Activated gamma-delta T cell treated with Interleukin-2 at 50 U/mL for 16 hours (primary cell): ENCODE results near the gene CBX5.
A peak's percentile ranks its signal among the peaks of the same experiment; 100 is the strongest.
"Not testable (repeated sequence)": the region's sequence is repeated elsewhere in the genome, so short reads cannot be mapped to it uniquely, and the experiment has no call there.

Source experiments
- DNase-seq: peaks from one replicate; pipeline ENCODE4 v3.0.0-alpha.2; 2020

CBX5 gene

DNA sequence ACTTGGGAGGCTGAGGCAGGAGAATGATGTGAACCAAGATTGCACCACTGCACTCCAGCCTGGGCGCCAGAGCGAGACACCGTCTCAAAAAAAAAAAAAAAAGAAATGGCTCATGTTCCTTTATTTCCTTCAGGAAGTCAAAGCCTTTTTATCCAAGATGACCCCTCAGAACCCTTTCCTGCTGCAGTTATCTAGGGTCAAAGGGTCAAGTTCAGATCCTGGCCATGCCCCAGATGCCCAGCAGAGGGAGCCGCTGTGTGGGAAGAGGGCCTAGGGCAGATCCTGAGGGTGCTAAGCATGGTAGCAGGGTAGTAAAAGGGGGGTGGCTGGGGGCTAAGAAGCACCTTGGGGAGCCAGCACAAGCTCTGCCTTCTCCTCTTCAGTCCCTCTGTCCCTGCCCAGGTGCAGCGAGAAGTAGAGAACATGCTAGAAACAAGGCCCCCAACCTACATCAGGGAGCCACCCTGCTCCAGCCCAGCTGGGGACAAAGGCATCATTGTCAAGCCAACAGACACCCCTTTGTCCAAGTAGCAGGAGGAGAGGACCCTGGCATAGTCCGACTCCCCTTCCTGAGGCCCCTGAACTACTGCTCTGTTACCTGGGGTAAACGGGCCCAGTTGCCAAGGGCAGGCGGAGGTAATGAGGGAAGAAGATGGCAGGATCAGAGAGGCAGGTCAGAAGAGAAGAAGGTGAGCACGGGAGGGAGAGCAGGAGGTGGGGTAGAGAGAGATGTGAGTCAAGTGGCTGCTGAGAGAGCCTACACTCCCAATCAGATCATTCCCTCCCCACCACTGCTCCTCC, 14.4 kb upstream of the CBX5 start:
- peak; percentile 54 for DNase-seq

GRCh38 chr12:54292931-54293241, 13.0 kb upstream of the CBX5 start:
- no peak for DNase-seq

DNA sequence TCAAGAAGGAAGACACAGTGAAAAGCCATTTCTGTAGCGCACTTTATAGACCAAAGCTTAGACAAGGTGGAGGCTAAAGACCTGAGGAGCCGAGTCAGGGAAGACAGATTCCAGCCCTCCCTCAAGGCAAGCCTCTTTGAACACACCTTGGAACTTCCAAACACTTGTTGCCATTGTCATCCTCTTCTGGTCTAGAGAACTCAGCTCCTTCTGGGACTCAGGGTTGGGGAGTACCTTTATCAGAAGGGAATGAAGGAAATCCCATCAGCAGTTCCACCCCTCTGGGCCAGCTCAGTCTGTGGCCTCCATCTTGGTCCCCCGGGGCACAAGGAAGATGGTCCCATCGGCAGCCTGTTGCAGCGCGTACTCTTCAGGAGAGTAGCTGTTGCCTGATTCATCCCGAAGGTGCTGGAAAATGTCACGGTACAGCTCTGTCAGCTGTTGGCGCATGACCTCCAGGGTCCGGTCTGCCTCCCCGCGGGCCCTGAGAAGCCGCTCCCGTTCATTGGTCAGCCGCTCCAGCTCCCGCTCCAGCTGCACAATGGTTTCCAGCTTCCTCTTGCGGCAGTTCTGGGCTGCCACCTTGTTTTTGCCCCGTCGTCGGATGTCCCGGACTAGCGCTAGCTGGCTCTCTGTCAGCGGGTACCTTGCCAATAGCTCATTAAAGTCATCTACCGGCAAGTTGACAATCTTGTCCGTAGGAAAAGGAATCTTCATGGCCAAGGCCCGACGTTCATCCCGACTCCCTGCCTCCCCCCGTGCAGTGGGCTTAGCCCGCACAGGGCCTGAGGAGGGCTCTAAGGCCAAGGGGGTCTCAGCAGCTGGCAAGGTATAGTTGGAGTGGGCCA, 12.4 kb upstream of the CBX5 start:
- no peak for DNase-seq

- no peak for DNase-seq
Observed at GRCh38 chr12:54287261-54288157, 7.6 kb upstream of the CBX5 start.

DNA sequence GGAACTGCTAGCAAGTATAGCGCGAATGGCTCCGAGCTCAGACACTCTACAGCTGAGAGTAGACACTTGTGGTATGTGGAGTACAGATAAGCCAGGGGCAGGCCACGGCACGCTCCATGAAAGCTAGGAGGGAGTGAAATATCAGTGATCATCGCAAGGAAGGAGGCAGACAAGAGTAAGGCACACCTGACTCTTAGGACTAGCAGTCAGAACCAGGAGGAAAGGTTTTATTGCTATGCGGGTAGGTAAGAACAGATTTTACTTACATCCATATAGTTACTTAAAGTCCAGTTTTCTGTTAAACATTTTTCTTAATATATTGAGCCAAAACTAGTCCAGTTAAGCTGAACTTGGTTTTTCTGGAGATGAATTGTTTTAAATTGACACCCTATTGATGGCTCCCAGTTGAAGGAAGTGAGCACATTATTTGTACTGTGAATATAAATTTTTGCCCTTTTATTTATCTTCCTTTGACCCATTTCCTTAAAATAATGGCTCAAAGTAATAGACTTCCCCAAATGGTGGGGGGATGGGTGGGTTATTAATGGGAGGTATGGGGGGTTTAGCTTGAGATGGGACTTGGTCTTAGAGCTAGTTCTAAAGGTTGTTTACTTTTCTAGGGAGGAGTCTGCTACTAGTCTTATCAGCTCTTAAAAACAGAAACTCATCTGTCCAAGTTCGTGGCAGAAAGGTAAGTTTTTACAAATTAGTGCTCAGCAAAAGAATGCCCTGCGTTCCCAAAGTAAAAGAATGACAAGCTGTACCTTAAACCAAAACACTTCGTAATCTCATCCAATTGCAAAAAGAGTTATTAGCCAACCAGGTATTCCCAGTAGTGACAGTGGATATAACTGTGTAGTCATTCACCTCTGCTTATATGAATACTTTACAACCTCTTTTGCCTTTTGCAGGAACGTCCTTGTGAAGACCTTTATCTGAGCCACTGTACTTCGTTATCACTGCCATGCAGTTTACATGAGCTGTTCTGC, 6.4 kb upstream of the CBX5 start:
- DNase-seq = no peak

DNA sequence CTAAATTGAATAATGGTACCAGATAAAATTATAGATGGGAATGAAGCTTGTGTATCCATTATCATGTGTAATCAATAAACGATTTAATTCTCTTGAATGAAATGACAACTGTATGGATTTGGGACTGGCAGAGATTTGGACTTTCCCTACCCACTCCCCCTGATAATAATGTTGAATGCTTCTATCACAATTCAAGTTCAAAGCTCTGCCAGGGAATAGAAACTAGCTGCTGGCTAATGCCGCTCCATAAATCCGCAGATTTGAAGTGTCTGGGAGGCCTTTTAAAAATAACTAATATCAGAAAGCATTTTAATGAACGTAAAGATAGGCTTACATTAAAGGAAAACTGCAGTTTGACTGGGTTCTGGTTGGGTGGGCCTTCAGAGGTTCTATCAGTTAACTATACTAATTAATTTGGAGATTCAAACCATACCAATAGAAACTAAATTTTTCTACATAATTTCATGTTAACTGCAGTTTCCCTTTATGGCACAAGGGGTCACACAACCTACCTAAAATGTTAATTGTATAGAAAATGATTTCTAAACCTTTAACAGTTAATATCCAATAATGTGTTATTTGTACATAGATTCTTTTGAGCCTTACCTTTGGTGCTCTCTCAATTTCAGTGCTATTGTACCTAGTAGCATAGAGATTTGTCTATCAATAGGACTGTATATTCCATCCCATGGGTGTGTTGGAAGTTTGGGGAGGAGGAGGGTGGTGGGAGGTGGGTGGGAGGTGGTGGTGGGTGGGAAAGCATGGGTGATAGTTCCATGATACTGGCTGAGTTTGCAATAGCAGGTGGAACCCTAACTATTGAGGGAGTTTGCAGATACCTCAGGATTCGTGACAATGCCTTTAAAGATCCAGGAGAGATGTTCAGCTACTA, 5.5 kb upstream of the CBX5 start:
- DNase-seq = no peak

- DNase-seq = not testable (repeated sequence)
Observed at GRCh38 chr12:54284070-54284780, 4.3 kb upstream of the CBX5 start.

- no peak for DNase-seq
Observed at GRCh38 chr12:54282949-54283593, 3.1 kb upstream of the CBX5 start.

DNA sequence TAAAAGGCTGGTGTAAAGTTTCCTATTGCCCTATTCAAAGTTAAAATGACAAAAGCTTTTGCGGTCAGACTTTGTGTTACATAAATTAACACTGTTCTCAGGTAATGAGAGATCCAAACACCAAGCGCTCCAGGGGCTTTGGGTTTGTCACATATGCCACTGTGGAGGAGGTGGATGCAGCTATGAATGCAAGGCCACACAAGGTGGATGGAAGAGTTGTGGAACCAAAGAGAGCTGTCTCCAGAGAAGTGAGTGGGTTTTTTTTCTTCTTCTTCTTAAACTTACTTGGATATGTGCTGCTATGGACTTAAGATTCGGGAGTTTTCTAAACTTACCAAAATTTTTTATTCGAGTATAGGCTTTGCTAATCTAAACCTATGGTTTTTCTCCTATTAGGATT, 1.8 kb upstream of the CBX5 start:
- DNase-seq = not testable (repeated sequence)

DNA sequence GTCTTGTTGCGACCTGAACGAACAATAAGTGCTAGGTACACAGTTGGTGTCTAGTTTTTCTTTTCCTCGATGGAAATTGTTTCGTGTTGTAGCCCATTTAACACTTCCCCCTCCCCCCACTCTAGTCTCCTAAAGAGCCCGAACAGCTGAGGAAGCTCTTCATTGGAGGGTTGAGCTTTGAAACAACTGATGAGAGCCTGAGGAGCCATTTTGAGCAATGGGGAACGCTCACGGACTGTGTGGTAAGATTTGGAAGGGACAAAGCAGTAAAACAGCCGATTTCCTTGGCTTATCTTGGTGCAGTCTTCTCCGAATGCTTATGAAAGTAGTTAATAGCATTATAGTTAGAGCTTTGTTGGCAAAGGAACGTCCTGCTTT, 1.3 kb upstream of the CBX5 start:
- DNase-seq = not testable (repeated sequence)

GRCh38 chr12:54280468-54281260, 742 bp upstream of the CBX5 start, which contains the start of gene HNRNPA1:
HNRNPA1 (plus strand) TSS chr12:54280726; CDS start chr12:54280808, 82 bp downstream.
- peak; percentile 94 for DNase-seq

GRCh38 chr12:54279227-54279631, 693 bp downstream of the CBX5 start:
- no peak for DNase-seq

GRCh38 chr12:54277823-54278276, 2.1 kb downstream of the CBX5 start:
- no peak for DNase-seq

DNA sequence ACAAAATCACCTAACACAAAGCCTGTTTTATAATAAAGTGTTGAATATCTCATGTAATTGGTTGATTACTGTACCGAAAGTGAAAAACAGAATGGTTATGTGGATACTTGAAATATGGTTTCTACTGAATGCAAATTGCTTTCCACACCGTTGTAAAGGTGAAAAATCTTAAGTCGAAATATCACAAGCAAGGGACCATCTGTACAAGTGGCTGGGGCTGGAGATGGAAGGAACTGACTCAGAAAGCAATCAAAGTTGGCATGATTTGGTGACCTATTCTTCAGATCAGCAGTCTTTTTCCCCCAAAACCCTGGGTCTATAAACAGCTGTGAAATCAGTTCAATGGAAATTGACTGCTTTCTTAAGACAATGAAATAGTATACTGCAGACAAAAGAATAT, 3.6 kb downstream of the CBX5 start:
- DNase-seq = no peak

DNA sequence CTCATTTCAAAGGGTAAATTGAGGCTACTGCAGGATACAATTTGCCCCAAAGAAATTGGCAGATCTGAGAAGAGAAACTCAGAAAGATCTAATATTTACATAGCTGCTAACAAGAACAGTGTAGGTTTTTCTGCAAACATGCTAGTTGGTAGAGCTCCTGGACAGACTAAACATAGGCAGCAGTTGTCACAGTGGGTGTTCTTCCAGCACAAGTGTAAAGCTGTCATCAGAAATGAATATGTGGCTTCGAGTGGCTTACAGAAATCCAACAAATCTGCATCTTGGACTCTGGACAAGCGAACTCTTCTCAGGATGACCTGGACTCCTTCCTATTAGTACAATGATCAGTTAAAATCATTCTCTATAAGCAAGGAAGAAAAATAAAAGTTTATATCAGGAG, 5.9 kb downstream of the CBX5 start:
- no peak for DNase-seq

DNA sequence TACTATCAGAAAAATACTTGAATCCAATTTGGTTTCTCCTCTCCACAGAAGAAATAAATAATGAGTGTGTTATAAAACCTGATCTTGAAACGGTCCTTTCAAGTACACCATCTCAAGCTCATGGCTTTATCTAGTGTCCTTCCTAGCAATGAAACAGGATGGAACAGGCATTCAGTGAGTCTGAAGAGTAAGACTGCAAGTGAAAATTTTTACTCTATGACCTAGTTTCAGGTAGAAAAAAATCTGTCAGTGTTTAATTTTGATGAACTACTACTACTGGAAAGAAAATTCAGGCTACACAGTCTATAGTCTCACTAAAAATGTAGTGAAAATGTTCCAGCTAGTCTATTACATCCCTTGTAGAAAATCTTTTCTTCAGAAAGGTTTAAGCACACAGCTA, 7.7 kb downstream of the CBX5 start:
- DNase-seq = no peak

DNA sequence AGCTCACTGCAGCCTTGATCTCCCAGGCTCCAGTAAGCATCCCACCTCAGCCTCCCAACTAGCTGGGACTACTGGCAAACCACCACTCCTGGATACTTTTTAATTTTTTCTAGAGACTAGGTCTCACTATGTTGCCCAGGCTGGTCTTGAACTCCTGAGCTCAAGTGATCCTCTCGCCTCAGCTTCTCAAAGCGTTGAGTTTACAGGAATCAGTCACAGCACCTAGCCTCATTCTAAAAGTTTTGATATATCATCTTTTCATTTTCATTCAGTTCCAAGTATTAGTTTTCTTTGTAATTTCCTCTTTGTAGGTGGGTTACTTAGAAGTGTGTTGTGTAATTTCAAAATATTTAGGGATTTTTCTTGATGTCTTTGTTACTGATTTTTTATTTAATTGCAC, 9.6 kb downstream of the CBX5 start:
- DNase-seq = no peak

- no peak for DNase-seq
Observed at GRCh38 chr12:54266852-54267251, 13.1 kb downstream of the CBX5 start.

DNA sequence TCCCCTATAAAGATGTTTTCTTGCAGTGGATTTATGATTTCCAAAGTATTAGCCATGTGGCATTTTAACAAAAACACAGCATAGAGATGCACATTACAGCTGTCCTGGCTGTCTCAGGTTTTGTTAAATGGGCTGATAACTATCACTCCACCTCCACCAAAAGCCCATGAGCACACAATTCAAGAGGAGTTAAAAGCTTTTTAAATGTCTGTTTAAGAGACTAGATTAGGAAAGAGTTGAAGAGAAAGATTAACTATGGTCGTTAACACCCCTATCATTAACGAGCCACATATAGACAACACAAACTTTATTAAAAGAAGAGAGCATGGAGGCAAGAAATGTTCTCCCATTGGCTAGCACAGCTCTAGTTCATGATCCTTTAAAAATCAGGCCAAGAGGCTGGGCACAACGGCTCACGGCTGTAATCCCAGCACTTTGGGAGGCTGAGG, 14.5 kb downstream of the CBX5 start:
- no peak for DNase-seq
